Muscle of leg (tissue), 11 donors: ENCODE measurements around the gene NFASC. TPM values are rescaled to one million over a fixed set of nuclear protein-coding genes. Genes with fewer than 3 reads are reported as not detected.

Source experiments
- DNase-seq: peaks from one replicate; pipeline ENCODE4 v3.0.0; 2013
- H3K27ac ChIP-seq: one replicate; pipeline ENCODE4 v1.5.1; 2013; ENCODE audit warnings: mild to moderate bottlenecking, low read length, control low read depth
- H3K27me3 ChIP-seq: one replicate; pipeline ENCODE4 v1.6.1; 2013; ENCODE audit warnings: low read length; ENCODE audit not compliant: control insufficient read depth, insufficient read depth
- H3K36me3 ChIP-seq: one replicate; pipeline ENCODE4 v1.6.1; 2013; ENCODE audit warnings: low read length; ENCODE audit not compliant: control insufficient read depth, insufficient read depth
- H3K4me1 ChIP-seq: one replicate; pipeline ENCODE4 v1.6.1; 2013; ENCODE audit warnings: low read length; ENCODE audit not compliant: control insufficient read depth, insufficient read depth
- H3K4me3 ChIP-seq: one replicate; pipeline ENCODE4 v1.5.1; 2013; ENCODE audit warnings: low read length, control low read depth
- H3K9me3 ChIP-seq: replicated peaks from 2 replicates; pipeline ENCODE4 v1.6.1; 2013; ENCODE audit warnings: low read depth, low read length; ENCODE audit not compliant: control insufficient read depth
- WGBS: methylation state at CpG from one replicate; pipeline ENCODE4 v1.1.5; 2013; ENCODE audit warnings: missing lambda C conversion rate; ENCODE audit not compliant: insufficient coverage; 5-methylcytosine and 5-hydroxymethylcytosine counted together
- polyA plus RNA-seq, 8 donors: library from polyadenylated mRNA; unstranded; fragments of 120-200 nt; gene quantifications; one replicate each; pipeline versions ENCODE4 v1.2.1 to v1.2.3, GENCODE V29; 2013; ENCODE audit warnings: inconsistent platforms in 1 of 8, low replicate concordance in 1 of 8; ENCODE audit not compliant: insufficient read length in 8 of 8, insufficient read depth in 1 of 8
- total RNA-seq: library from RNA; stranded (reverse); fragments of 120-200 nt; gene quantifications from one replicate; pipeline ENCODE4 v1.2.4, GENCODE V29; 2013

NFASC gene
- total and polyA plus RNA-seq, 9 donors, result 0.81 to 1.8 (median 1.1) TPM

DNA sequence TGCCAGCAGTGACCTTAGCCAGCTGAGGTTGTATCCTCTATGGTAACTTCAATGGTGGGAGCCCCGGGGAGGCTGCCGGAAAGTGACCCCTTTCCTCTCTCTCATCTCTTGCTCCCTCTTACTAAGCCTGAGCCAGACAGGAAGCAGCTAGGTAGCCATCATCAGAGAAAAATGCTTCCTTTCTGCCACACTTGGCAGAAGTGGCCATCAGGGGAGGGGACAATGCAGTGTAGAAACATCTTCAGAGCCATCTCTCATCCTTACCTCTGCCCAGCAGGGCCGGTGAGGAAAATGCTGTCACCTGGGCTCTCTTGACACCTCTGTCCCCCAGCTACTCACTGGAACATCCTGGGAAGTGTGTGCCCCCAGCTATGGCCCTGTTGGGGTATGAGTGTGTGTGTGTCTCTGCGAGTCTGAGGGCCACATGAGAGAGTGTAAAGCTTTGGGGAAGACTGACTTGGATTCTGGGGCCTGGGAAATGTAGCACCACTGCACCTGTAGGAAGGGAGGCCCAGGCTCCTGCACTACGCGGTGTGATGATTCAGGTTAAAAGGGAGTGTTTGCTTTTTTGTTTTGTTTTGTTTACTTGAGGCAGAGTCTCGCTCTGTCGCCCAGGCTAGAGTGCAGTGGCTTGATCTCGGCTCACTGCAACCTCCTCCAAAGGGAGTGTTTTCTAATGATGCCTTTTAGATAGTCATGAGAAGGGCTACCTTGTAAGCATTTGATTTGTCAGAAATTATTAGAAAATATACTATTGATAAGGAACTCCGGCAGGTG is 123.6 kb downstream of the NFASC start:
- H3K4me1 ChIP-seq, result peaks cover 19% of the 10 kb centered on the region
- no peaks in the 10 kb centered on the region for H3K9me3 ChIP-seq
- DNase-seq, result no peak
- no peaks in the 10 kb centered on the region for H3K36me3 ChIP-seq
- H3K4me3 ChIP-seq, result no peak overlapping the region
- WGBS, result 72% methylated on average over 6 of the region's 10 CpGs
- peaks cover 7% of the 10 kb centered on the region for H3K27me3 ChIP-seq
- H3K27ac ChIP-seq, result no peak overlapping the region

DNA sequence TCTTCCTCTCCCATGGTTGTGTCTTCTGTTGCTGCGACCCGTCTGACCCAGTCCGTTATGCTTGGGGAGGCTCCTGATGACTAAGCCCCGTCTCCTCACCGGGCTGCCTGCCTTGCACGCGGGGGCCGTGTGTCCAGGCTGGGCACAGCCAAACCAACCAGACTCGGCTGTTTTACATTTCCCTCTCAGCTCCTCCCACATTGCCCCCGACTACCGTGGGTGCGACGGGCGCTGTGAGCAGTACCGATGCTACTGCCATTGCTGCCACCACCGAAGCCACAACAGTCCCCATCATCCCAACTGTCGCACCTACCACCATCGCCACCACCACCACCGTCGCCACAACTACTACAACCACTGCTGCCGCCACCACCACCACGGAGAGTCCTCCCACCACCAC is 126.3 kb downstream of the NFASC start:
- H3K27me3 ChIP-seq, result peaks cover 2% of the 10 kb centered on the region
- no peaks in the 10 kb centered on the region for H3K36me3 ChIP-seq
- WGBS, result 89% methylated on average over 22 of the region's 22 CpGs
- DNase-seq, result no peak
- peaks cover 19% of the 10 kb centered on the region for H3K4me1 ChIP-seq
- no peak overlapping the region for H3K4me3 ChIP-seq
- H3K9me3 ChIP-seq, result no peaks in the 10 kb centered on the region
- H3K27ac ChIP-seq, result no peak overlapping the region

DNA sequence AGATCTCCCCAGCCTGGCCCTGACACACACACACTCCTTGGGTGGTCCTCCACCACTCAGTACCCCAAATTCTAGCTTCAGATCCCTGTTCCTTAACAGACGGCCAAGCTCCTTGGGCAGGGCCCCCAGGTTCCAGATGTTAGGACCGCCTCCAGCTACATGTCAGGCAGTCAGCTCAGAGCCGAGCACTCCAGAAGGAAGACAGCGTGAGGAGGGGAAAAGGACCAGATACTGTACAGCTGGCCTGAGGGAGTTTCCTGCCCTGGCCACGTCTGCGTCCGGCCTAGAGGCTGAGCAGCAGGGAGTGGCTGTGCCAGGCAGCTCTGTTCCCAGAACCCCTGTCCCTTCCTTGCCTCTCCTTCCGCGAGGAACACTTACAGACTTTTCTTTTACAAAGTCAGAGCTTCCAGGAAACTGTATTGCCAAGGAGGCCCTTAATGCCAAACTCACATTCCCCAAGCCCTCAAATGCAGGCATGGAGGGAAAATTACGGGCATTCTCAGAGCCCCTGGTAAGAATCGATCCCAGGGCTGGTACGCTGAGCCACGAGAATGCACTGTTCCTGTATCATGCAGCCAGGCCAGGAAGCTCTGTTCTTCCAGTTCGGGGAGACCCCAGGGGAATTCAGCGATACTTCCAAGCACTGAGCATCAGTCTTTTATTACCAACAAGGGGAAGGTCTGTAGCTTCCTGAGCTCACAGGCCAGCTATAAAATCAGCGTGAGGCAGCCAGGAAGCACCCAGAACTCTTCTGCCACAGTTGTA is 127.1 kb downstream of the NFASC start:
- Histone ChIP-seq H3K27me3 (peaks cover 2% of the 10 kb centered on the region), H3K4me1 (peaks cover 19% of the 10 kb centered on the region), H3K27ac (peak overlapping the region; percentile 38), H3K36me3 (no peaks in the 10 kb centered on the region), H3K4me3 (no peak overlapping the region), H3K9me3 (no peaks in the 10 kb centered on the region)
- peak; percentile 76 for DNase-seq
- WGBS, result 21% methylated on average over 13 of the region's 16 CpGs

DNA sequence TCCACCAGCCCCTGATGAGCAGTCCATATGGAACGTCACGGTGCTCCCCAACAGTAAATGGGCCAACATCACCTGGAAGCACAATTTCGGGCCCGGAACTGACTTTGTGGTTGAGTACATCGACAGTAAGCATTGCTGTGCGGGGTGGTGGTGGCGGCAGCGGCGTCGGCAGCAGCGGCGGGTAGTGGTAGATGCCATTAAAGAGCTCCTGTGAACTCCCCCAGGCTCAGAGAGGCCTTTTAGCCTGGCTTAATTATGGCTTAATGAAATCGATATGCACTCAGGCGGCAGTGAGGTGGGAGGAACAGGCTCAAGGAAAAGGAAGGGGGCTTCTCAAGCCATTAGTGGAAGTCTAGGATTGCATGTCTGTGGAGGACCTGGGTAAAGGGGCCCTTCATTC is 130.5 kb downstream of the NFASC start:
- H3K27me3 ChIP-seq, result peaks cover 2% of the 10 kb centered on the region
- no peak for DNase-seq
- H3K4me3 ChIP-seq, result no peak overlapping the region
- H3K36me3 ChIP-seq, result no peaks in the 10 kb centered on the region
- H3K4me1 ChIP-seq, result peaks cover 28% of the 10 kb centered on the region
- H3K9me3 ChIP-seq, result no peaks in the 10 kb centered on the region
- WGBS, result 79% methylated on average over 14 of the region's 14 CpGs
- no peak overlapping the region for H3K27ac ChIP-seq

DNA sequence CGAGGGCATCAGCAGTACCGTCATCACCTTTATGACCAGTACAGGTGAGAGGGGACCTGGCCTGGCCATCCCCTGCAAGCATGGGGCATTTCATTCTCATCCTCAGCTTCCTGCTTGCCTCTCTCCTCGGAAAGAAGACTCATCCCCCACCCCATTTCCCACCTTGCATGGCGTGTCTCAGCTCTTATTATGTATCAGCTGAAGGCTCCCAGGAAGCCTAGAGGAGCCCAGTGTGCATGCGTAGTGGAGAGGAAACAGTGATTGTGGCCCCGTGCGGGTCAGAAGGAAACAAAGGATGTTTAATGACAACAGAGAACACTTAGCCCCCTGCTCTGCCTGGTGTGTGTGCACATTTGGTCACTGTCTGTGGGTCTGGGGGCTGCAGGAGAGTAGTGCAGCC is 132.0 kb downstream of the NFASC start:
- no peaks in the 10 kb centered on the region for H3K36me3 ChIP-seq

DNA sequence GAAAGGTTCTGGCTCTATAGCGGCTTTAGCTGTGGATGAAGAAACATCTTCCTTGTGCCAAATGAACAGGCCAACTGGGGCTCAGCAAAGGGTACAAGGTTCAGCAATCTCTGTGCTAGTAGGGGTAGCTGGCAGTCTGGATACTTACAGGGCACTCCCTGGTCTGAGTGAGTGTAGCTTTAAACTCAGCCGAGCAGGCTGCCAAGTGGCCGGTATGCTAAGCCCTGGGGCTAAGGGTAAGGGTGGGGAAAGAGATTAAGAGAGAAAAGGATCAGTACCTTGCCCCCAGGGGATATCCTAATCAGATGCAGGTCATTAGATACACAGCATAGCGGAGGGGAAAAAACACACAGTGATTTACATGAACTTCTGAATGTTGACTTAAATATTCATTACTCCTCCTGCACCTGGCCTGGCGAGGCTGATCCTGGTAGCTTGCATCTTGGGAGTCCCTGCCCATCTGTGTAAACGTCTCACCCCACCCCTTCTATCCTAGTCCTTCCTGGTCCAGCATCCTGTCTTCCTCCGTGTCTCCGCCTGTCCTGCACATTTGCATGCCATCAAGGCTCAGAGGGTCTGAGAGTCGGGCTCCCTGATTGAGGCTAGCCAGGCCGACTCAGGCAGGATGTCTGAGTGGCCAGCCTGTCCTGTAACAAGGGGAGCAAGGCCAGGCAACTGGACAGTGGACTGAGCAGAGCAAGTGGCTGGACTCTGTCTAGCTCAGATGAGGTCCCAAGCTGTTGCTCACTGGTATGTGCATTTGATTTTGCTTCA is 132.9 kb downstream of the NFASC start:
- peaks cover 2% of the 10 kb centered on the region for H3K27me3 ChIP-seq
- H3K9me3 ChIP-seq, result no peaks in the 10 kb centered on the region
- WGBS, result 47% methylated on average over 10 of the region's 10 CpGs
- no peaks in the 10 kb centered on the region for H3K36me3 ChIP-seq
- H3K27ac ChIP-seq, result no peak overlapping the region
- DNase-seq, result no peak
- H3K4me1 ChIP-seq, result peaks cover 13% of the 10 kb centered on the region
- no peak overlapping the region for H3K4me3 ChIP-seq

More for the DNA sequence above, 132.0 kb downstream of the NFASC start:
- no peak for DNase-seq
- no peak overlapping the region for H3K4me3 ChIP-seq
- H3K4me1 ChIP-seq, result peaks cover 20% of the 10 kb centered on the region
- no peaks in the 10 kb centered on the region for H3K9me3 ChIP-seq
- peaks cover 2% of the 10 kb centered on the region for H3K27me3 ChIP-seq
- 72% methylated on average over 5 of the region's 7 CpGs for WGBS
- no peak overlapping the region for H3K27ac ChIP-seq

DNA sequence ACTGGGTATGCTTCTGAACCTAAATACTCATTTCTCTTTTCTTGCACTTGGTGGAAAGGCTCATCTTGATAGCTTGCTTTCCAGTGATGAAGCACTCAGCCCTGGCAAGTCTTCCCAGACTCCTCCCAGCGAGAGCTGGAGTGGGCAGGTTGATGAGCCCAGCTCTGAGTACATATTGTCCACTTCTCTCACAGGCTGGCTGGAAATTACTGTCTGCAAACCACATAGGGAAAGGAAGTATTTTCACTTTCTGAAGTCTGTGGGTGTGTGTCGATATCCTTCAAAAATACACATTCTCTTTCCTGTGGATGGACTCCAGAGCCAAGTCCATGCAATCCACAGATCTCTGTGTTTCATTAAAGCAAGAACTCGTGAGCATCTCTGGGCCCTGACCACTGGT is 133.7 kb downstream of the NFASC start:
- Histone ChIP-seq H3K4me1 (peaks cover 13% of the 10 kb centered on the region), H3K27ac (no peak overlapping the region), H3K27me3 (peaks cover 2% of the 10 kb centered on the region), H3K36me3 (no peaks in the 10 kb centered on the region), H3K9me3 (no peaks in the 10 kb centered on the region), H3K4me3 (no peak overlapping the region)
- 40% methylated on average over 1 of the region's 3 CpGs for WGBS
- DNase-seq, result peak; percentile 69

DNA sequence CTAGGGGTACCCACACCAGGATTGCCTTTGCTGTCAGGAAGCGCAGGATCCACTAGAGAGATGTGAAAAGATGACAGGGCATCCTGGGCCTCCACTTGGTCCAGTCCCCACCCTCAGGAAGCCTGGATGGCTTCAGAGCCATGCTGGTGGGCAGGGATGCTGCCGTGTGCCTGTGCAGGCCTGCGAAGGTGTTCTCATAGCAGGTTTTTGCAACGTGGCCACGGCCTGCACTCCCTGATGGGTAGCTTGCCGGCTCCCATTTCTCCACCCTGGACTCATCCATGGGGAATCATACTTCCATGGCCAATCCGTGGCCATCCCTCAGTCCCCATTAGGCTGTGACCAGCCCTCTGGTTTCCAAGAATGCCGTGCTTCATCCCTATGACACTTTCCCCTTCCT is 138.2 kb downstream of the NFASC start:
- H3K4me3 ChIP-seq, result no peak overlapping the region
- no peak for DNase-seq
- WGBS, result 81% methylated on average over 8 of the region's 8 CpGs
- no peaks in the 10 kb centered on the region for H3K27me3 ChIP-seq
- H3K4me1 ChIP-seq, result peaks cover 19% of the 10 kb centered on the region
- no peaks in the 10 kb centered on the region for H3K36me3 ChIP-seq
- H3K27ac ChIP-seq, result no peak overlapping the region
- no peaks in the 10 kb centered on the region for H3K9me3 ChIP-seq

DNA sequence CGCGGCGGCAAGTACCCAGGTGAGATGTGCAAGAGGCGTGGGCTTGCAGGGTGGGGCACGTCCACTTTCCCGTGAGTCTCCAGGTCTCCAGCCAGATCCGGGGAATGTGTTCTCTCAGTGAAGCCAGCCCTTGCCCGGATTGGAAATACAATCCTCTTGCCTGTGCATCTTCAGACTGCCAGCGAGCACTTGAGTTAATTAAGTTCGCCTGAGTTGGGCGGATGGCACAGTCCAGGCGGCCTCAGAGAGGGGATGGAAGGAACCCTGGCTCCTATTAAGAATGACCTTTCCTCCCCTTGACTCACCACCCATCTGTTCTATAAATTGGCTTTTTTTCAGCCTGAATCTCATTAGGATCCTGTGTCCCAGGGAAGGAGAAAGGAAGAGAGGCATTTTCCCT is 139.0 kb downstream of the NFASC start:
- Histone ChIP-seq H3K4me3 (no peak overlapping the region), H3K36me3 (no peaks in the 10 kb centered on the region), H3K27ac (no peak overlapping the region), H3K9me3 (no peaks in the 10 kb centered on the region), H3K27me3 (no peaks in the 10 kb centered on the region), H3K4me1 (peaks cover 23% of the 10 kb centered on the region)
- DNase-seq, result no peak
- WGBS, result 84% methylated on average over 9 of the region's 12 CpGs
